ENCODE data around the gene HOXC13. TPM values are rescaled to one million over a fixed set of nuclear protein-coding genes. Genes with fewer than 3 reads are reported as not detected.

The HOXC13 gene
- total and polyA plus RNA-seq, 2 donors (not counting 1 experiment from before 2014, with no cell fraction given) = not detected

- Histone ChIP-seq H3K79me2 (ENCODE audit: control insufficient read depth, insufficient read depth, low read length) (no peaks in the 10 kb centered on the region), H2AFZ (ENCODE audit: low read length) (no peak overlapping the region), H3K27me3 (ENCODE audit: control insufficient read depth, insufficient read depth, low read length) (peaks cover 91% of the 10 kb centered on the region), H3K4me3 (replicated peaks in 1 of 4; ENCODE audit: control extremely low read depth in 1 of 4, insufficient read depth in 1 of 4, low read depth in 3 of 4, low read length in 4 of 4) (no peak overlapping the region), H3K4me1 (ENCODE audit: control insufficient read depth, extremely low read depth, insufficient read depth, low read length) (no peaks in the 10 kb centered on the region), H3K9me3 (ENCODE audit: control insufficient read depth, insufficient read depth, low read depth, low read length) (no peaks in the 10 kb centered on the region), H3K9ac (ENCODE audit: insufficient read depth, low read length) (no peak overlapping the region), H3K4me2 (ENCODE audit: extremely low read depth, insufficient read depth, low read length) (no peak overlapping the region), H3K27ac (ENCODE audit: insufficient read depth, low read length) (no peak overlapping the region), H3K36me3 (ENCODE audit: control insufficient read depth, insufficient read depth, low read length) (no peaks in the 10 kb centered on the region), H4K20me1 (ENCODE audit: control insufficient read depth, extremely low read depth, insufficient read depth, low read length) (peaks cover 2% of the 10 kb centered on the region)
- no peak for DNase-seq (ENCODE audit: low read depth in 2 of 2)
- TF ChIP-seq EZH2 (IDR thresholded peaks at IDR 0.05; ENCODE audit: low read length, missing control alignments) (no peak), CTCF (conservative IDR thresholded peaks at IDR 0.05 in 1 of 2, IDR thresholded peaks at IDR 0.05 in 1 of 2; ENCODE audit: low read depth in 1 of 2, low read length in 2 of 2) (no peak)
Observed at GRCh38 chr12:53952335-53952694, 13.7 kb downstream of the HOXC13 start.

GRCh38 chr12:53952871-53953734, 14.5 kb downstream of the HOXC13 start:
- no peak overlapping the region for H3K27ac ChIP-seq (ENCODE audit: insufficient read depth, low read length)
- no peak overlapping the region for H3K4me3 ChIP-seq (replicated peaks in 1 of 4; ENCODE audit: control extremely low read depth in 1 of 4, insufficient read depth in 1 of 4, low read depth in 3 of 4, low read length in 4 of 4)
- no peak overlapping the region for H3K9ac ChIP-seq (ENCODE audit: insufficient read depth, low read length)
- no peaks in the 10 kb centered on the region for H3K36me3 ChIP-seq (ENCODE audit: control insufficient read depth, insufficient read depth, low read length)
- no peak overlapping the region for H2AFZ ChIP-seq (ENCODE audit: low read length)
- H3K4me2 ChIP-seq (ENCODE audit: extremely low read depth, insufficient read depth, low read length) = no peak overlapping the region
- no peak for DNase-seq (ENCODE audit: low read depth in 2 of 2)
- no peaks in the 10 kb centered on the region for H3K9me3 ChIP-seq (ENCODE audit: control insufficient read depth, insufficient read depth, low read depth, low read length)
- TF ChIP-seq CTCF (conservative IDR thresholded peaks at IDR 0.05 in 1 of 2, IDR thresholded peaks at IDR 0.05 in 1 of 2; ENCODE audit: low read depth in 1 of 2, low read length in 2 of 2) (no peak), EZH2 (IDR thresholded peaks at IDR 0.05; ENCODE audit: low read length, missing control alignments) (peak; percentile 57)
- H3K27me3 ChIP-seq (ENCODE audit: control insufficient read depth, insufficient read depth, low read length) = peaks cover 92% of the 10 kb centered on the region
- H3K79me2 ChIP-seq (ENCODE audit: control insufficient read depth, insufficient read depth, low read length) = no peaks in the 10 kb centered on the region
- no peaks in the 10 kb centered on the region for H3K4me1 ChIP-seq (ENCODE audit: control insufficient read depth, extremely low read depth, insufficient read depth, low read length)
- H4K20me1 ChIP-seq (ENCODE audit: control insufficient read depth, extremely low read depth, insufficient read depth, low read length) = peaks cover 2% of the 10 kb centered on the region

- Histone ChIP-seq H3K27me3 (ENCODE audit: control insufficient read depth, insufficient read depth, low read length) (peaks cover 95% of the 10 kb centered on the region), H3K9ac (ENCODE audit: insufficient read depth, low read length) (no peak overlapping the region), H4K20me1 (ENCODE audit: control insufficient read depth, extremely low read depth, insufficient read depth, low read length) (no peaks in the 10 kb centered on the region), H3K4me1 (ENCODE audit: control insufficient read depth, extremely low read depth, insufficient read depth, low read length) (no peaks in the 10 kb centered on the region), H3K4me2 (ENCODE audit: extremely low read depth, insufficient read depth, low read length) (no peak overlapping the region), H2AFZ (ENCODE audit: low read length) (no peak overlapping the region), H3K36me3 (ENCODE audit: control insufficient read depth, insufficient read depth, low read length) (no peaks in the 10 kb centered on the region), H3K27ac (ENCODE audit: insufficient read depth, low read length) (no peak overlapping the region), H3K9me3 (ENCODE audit: control insufficient read depth, insufficient read depth, low read depth, low read length) (no peaks in the 10 kb centered on the region), H3K4me3 (replicated peaks in 1 of 4; ENCODE audit: control extremely low read depth in 1 of 4, insufficient read depth in 1 of 4, low read depth in 3 of 4, low read length in 4 of 4) (no peak overlapping the region), H3K79me2 (ENCODE audit: control insufficient read depth, insufficient read depth, low read length) (no peaks in the 10 kb centered on the region)
- no peak for TF ChIP-seq CTCF (conservative IDR thresholded peaks at IDR 0.05 in 1 of 2, IDR thresholded peaks at IDR 0.05 in 1 of 2; ENCODE audit: low read depth in 1 of 2, low read length in 2 of 2)
- TF ChIP-seq EZH2 (IDR thresholded peaks at IDR 0.05; ENCODE audit: low read length, missing control alignments) = no peak
- no peak for DNase-seq (ENCODE audit: low read depth in 2 of 2)
Observed at GRCh38 chr12:53953831-53954693, 15.4 kb downstream of the HOXC13 start.

Data from fibroblast of lung (primary cell).